Stimulated activated CD4-positive, alpha-beta T cell treated with anti-CD3 and anti-CD28 coated beads, Interleukin-1b, Interleukin-23, amount 100 ng/mL, for 4 hours (primary cell): Measurements from ENCODE around the gene KIDINS220.
"Not testable (repeated sequence)": the region's sequence is repeated elsewhere in the genome, so short reads cannot be mapped to it uniquely, and the experiment has no call there.

Source experiments
- DNase-seq, 2 donors: peaks; one replicate each; pipeline ENCODE4 v3.0.0-alpha.2; 2020; ENCODE audit warnings: low read depth in 2 of 2

Gene KIDINS220

DNA sequence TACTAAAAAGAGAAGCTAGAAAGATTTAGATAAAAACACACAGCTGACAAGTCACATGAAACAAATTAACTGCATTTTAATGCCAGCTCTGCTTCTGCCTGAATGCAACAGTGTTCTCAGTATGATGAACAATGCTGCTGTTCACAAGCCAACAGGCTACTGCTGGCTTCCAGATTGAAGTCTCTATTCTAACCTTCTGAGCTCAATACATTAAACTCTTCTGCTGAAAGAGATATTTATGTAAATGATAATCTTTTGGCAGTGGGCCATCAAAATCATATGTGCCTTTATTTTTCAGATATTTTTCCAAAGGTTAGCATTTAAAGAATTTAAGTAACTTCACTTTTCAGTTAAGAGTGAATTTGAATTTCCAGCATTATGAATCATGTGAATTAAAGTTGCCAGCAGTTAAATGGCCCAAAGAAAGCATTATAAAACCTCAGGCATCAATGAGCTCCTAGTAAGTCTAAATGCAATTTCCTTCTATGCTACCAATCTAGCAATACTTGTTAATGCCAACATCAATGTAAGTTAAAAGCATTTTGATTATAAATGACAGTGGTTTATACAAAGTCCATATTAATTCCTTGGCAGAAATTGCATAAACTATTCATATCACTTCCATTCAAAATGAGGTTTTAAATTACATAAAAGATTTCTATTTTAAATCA lies 83.2 kb downstream of the KIDINS220 start:
- DNase-seq, result no peak

DNA sequence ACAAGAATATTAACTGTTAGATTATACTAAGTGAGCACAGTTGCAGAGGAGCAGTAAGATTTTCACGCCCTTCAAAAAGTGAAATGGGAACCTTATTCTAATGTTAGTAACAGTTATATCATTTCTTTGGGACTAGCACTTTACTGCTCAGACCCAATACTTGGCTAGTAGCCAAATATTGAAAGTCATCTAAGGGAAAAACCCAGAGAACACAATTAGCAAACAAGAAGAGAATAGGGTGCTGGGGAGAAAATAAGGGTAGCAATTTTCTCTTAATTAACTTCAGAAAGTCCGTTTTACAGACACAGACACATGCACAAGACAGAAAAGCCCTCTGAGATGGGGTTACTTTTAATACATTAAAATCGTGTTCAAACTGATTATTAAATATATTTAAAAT lies 83.8 kb downstream of the KIDINS220 start:
- no peak for DNase-seq

DNA sequence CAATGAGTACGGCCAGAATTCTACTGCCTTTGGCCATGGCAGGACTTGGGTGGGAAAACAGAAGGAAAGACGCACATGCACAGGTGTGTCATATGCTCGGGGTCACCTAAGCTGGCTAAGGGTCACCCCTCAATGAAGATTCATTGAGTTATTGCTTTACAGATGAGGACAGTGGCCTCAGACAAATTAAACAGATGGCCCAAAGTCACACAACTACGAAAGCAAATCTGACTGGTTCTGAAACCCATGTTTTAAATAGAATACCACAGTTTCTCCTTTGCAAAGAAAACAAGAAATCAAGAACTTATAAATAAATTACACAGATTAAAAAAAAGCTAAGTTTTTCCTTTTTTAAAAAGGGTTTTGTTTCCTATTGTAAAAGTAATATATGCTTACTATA lies 85.0 kb downstream of the KIDINS220 start:
- DNase-seq, result no peak

DNA sequence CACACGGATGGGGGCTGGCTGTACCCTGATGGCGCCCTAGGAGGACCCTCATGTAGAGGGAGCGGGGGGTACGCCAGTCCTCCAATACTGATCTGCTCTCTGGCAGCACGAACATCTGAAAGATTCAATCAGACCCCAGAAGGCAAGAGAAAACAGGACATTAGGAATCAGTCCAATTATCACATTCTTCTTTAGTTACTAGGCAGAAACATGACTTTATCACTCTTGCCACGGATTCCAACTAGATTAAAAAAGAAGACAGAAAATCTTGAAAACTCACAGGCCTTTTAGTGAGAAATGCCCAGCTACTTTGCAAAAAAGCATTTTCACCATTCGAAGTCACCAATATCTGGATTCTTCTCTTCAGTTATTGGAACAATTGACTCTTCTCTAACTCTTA lies 87.2 kb downstream of the KIDINS220 start:
- no peak for DNase-seq

DNA sequence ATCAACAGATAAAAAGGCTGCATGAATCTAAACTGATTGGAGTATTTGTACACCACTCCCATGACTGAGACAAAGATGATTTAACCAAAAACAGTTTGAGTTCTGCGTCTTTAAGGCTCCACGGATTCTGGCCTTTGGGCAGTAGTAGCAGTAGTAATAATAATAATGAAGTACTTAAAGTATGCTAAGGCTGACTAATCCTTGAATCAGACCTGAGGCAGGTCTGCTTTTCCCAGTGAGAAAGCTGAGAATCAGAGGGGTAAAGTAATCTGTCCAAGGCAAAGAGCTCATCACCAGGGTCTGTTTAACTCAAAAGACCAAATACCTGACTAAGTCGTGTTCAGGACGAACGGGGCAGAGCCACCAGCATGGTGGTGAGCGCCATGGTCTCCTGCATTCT lies 94.2 kb downstream of the KIDINS220 start:
- DNase-seq, result no peak

DNA sequence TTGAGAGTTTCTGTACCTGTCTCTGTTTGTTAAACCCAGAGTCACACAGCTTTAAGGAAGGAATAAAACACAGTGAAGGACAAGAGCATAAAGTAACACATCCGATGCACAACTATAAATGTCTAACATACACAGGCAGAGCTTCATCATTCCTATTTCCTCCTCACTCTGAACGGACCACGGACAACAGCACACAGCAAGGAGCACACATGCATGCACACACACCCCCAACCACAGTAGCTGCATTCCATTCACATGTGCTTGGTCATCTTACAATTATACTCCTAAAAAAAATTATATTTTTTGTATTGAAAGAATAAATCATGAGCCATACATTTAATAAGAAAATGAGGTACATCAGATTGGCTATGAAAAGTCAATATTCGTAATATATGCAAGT lies 97.3 kb downstream of the KIDINS220 start:
- DNase-seq, result no peak

DNA sequence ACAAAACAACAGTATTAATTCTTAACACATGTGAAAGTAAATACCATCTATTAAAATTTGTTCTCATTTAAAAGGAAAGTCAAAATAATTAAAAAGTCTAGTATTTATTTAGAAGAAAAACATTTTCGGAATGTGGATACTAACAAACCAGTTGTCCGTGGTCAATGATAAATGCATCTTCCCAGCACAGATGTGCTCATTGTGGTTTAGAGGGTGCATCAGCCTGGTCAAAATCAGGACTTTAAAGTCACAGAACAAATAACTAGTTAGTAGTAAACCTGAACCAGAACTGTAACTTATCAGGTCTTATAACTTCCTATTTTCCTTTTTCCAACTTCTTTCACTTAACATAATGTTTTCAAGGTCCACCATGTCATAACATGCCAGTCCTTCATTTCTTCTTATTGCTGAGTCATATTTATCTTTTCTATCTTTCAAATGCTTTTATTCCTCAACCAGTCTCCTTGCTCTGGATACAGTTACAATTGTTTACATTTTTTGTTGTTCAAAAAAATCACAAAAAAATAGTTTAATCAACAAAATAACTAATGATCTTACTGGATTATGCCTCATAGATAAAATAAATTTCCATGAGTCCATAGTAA lies 99.7 kb downstream of the KIDINS220 start:
- DNase-seq, result no peak

DNA sequence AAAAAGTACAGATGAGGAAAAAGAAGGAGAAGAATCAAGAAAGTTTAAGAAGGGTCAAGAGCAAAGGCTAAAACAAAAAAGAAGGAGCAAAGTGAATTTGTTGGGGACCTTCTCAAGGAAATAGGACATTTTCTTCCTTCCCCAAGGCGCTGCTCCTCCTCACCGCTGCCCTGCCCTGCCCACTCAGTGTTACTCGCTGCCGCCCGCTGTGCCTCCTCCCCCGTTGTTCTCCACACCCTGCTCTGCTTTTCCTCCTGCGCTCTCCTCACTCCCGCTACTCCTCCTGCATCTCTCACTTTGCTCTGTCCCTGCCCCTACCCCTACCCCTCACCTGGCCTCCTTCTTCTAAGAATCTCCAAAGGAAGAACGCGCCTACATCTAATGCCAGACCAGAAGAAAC lies 104.8 kb downstream of the KIDINS220 start:
- DNase-seq, result no peak

DNA sequence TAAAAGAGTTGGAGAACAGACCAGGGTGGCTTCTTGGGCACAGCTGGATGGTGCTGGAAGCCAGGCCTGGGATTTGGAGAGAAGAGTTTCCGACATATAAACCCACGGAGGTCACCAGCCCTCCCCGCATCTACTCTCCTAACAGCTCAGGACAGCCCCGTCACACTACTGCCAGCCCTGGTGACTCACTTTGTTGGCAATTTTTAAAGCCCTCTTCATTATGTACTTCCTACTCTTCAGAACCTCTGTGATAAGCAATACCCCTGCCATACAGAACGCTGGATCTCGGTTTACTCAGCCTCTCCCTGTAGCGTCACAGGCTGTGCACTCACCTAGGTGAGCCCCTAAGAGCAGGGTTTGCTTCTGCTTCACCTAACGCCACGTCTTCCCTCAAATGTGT lies 107.5 kb downstream of the KIDINS220 start:
- no peak for DNase-seq

DNA sequence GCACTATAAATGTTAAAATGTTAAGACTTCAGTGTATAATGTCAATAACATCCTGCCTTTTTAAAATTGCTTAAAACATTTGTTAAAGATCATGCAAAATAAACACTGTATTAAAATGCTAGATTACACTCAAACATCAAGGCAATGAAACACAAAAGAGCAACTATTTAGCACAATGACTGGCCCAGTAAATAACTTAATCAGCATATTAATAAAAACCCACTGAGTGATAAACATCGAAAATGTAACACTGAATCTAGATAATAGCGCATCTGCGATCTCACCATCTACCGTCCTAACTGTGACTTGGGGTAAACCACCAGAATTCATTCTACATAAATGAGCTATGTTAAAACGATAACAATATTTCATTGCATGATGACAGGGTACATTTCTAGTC lies 108.3 kb downstream of the KIDINS220 start:
- not testable (repeated sequence) for DNase-seq

DNA sequence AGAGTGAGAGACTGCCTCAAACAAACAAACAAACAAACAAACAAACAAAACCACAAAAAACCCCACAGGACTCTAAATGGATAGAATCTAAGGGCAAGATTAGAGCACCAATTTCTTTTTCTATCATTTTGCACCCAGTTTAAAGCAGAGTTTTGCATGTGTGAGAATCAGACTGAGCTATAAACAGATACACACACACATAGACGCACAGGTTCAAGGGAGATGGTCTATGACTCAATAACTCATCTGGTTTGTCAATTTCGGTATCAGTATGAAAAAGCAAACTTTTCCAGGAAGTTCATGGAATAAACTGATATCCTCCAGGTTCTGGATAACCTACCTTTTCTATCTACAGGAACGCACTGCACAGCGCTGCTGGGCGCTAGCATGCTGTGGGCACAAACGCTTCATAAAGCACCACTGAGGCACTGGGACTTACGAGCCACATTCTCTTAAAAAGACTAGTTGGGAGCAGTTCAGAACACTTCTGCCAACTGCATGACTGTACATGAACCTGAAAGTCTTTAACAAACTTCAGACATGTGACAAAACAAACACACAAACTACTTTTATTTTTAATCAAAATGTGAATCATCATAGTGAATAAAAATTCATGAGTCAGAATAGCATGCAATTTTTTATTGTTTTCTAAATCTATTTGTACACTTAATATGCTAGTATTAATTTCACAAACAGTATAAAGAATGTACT lies 109.0 kb downstream of the KIDINS220 start:
- DNase-seq, result no peak

DNA sequence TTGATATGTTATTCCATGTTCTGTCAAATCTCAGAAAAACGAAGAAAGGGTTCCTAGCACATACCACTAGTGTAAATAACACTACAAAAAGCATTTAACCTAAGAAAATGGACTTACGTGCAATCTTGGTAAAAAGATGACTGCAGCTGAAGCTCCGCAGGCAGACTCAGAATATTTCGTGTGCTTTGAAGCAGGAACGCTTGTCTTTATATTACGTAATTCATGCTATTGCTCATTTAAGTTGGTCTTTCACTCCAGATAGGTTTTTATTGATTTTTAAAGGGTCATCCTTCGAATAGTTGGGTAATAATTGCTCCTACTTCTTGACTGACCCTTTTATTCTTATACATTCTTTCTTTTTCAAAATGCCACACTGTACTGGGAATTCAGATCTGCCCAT lies 111.6 kb downstream of the KIDINS220 start:
- no peak for DNase-seq

DNA sequence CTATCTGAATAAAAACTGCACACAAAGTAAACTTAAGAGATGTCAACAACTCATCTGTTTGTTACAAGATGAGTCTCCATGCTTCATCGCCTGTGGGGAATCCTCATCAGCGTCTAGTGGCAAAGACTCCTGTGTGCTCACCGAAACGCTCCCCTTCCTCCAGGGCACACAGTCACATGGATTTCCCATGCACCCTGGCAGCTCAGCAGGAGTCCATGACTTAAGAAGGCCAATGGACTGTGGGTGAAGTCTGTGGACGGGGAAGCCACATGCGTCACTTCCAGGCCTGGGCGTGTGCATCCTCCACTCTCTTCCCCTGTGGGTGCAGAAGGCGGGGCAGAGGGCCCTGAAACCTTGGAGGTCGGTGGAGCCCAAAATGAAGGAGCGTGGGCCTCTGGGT lies 114.4 kb downstream of the KIDINS220 start:
- no peak for DNase-seq

DNA sequence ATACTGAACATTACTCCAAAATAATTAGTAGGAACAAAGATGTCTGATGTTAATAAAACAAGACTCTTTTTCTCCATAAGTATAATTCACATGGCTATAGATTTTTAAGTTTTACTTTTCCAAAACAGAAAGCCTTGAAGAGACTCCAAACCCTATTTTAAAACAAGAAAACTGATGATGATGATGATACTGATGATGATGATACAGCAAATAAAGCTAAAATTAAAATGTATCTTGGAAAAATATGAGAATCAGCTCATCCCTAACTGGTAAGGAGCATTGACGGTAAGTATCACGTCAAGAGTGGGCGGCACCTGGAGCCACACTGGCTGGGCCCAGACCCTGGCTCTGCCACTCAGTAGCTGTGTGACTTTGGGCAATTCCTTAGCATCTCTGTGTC lies 116.0 kb downstream of the KIDINS220 start:
- DNase-seq, result no peak

DNA sequence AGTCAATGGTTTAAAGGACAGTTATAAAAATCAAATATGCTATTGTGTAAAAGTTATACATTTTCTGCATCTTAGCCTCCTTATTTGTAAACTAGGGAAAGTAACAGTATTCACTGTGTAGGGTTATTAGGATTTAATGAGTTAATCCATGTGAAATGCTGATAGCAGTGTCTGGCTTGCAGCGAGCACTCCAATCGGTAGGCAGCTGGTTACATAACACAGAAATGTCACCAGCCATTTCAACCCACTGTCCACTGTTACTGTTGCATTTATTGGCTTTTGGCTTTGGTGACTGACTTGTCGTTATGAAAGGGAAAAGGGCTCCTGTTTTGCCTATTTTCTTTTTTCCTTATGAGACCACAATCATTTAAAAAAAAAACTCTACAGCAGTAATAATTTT lies 116.7 kb downstream of the KIDINS220 start:
- DNase-seq, result no peak

DNA sequence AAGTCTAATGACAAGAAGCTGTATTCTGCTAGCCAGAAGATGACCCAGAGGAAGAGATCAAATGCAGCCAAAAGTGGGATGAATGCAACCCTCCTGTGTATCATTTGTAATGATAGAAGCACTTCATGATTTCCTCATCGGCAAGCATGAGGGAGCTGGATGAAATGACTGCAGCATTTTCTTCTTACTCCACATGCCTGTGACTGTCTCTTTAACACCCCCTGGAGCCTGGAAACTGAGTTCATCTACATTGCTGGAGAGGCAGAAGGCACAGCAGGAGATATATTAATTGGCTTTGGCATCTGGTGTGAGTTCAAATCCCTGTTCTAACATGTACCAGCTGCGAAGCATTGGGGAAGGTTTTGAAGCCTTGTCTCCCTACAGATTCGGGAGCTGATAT lies 117.9 kb downstream of the KIDINS220 start:
- DNase-seq, result no peak

DNA sequence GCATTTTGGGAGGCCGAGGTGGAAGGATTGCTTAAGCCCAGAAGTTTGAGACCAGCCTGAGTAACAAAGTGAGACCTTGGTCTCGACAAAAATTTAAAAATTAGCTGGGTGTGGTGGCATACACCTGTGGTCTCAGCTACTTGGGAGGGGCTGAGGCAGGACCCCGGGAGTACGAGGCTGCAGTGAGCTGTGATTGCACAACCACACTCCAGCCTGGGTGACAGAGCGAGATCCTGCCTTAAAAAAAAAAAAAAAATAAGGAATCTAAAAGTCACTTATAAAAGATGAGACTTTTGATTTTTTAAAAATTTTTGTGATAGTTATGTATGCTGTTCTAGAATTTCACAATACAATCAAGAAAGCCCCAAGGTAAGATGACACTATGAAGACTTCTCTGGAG lies 122.4 kb downstream of the KIDINS220 start:
- no peak for DNase-seq

DNA sequence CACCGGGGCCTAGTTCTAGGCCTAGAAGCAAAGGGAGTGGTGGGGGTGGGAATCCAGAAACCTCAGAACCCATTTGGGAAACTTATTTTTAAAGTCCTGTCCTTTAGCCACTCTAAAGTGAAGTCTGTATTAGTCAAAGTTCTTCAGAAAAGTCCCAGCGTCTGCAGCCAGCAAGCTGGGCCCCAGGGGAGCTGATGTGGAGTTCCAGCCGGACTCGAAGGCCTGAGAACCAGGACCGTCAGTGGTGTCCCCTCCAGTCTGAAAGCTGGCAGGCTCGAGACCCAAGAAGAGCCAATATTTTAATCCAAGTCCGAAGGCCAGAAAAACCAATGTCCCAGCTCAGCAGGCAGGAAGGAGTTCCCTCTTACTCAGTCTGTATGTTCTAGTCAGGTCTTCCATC lies 123.1 kb downstream of the KIDINS220 start:
- DNase-seq, result no peak

DNA sequence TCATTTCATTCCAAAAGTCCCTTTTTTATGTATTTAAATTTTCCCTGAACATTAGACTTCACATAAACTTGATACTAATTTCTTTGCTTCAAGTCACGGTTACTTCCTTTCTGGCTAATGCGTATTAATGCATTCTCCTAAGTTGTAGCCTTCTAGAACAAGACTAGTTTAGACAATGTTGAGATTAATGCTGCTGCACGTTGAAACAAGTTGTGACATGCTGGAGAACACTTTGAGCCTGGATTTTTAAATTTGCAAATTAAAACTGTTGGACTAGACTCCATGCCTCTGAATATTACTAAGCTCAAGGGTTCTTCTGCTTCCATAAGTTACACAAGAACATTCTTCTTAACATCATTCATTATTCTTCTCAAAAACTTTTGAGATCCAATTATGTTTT lies 126.5 kb downstream of the KIDINS220 start:
- no peak for DNase-seq

DNA sequence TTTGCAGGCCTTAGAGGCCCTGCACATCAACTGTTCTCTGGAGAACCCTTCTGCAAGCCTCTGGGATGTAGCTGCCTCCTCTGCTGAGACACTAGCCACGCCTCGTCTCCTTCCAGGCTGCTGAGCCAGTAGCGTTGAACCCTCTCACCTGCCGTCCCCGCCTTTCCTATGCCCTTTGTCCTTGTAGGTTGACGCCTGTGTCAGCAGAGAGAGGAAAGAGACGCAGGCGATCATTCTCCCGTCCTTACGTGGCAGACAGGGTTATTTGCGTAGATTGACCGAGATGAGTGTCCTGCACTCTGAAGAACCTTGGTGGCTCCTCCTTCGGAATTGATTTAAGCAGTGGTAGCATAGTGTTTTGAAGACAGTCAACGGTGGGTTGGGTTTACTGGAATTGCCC lies 127.8 kb downstream of the KIDINS220 start:
- DNase-seq, result no peak

DNA sequence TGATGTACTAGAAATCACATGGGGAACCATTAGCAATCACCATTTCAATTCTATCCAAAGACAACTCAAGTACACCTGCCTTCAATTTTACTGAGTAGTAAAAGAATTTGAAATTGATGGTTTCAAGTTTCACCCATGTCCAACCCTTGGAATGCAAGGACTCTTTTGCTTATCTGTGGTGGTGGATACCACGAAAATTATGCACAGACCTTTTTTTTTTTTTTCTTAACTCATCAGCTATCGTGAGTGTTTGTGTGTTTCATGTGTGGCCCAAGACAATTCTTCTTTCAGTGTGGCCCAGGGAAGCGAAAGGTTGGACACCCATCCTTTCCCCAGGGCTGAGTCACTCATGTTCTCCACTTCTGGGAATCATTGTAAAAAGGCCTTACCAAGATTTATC lies 132.5 kb downstream of the KIDINS220 start:
- no peak for DNase-seq

DNA sequence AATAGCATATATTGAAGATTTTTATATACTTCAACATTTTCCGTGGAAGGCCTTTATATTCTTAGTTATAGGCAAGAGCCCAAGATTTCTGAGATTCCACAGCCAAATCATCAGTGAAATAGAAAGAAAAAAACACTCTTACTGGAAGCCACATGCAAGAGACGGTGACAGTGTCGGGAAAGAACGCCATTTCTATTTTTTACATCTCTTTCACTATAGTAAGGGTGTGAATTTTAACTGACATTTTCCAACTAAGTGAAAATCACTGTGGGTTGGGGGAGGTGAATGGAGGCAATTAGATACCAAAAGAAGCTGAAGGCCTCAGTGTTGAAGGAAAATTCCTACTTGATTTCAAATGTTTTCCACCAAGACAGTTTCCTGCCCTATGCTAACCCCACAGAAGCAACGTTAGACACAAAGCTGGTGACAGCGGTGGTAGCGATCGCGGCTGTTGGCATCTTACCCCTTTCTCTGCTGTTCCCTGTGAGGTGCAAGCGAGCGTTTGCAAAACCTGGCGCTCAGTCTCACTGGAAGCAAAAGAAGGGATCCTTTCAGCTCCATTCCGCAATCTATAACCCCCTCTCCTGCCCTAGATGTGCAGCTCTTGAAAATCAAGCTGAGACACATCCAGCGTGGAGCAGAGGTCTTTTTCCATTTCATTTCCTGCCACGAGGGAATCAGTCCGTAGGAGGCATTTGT lies 135.6 kb downstream of the KIDINS220 start:
- DNase-seq, result no peak

DNA sequence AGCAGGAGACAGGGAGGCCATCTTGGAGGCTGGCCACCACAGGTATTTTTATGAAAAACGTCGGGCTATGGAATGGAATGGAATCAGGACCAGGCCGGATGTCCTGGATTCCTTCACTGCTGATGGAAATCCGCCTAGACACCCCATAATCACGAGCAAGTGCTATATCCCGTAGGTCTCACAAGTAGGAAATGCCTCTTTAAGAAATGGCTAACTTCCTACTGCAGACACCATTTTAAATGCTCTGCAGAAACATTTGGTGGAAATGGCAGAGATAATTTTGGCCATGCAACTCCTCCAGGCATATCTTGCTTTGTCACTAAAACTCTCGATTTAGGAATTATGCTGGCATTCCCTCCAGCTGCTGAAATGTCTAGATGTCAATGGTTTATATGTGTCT lies 137.6 kb downstream of the KIDINS220 start:
- no peak for DNase-seq
